OCI-LY1 (cell line): ENCODE measurements around the gene SIGLEC15.

Source experiments
- EZH2 ChIP-seq: fragments of 200-600 bp; sonication (generic), shearing (Covaris generic); IDR thresholded peaks from 2 replicates; pipeline ENCODE4 v1.8.0; 2017; ENCODE audit warnings: borderline replicate concordance, mixed run types, mild to moderate bottlenecking, antibody characterized with exemption, low read length, moderate library complexity, mixed read lengths
- TF ChIP-seq, protein P1 (sequence below): fragments of 200-600 bp; sonication (generic), shearing (Covaris generic); IDR thresholded peaks from 2 replicates; pipeline ENCODE4 v1.5.1; 2017; ENCODE audit warnings: mild to moderate bottlenecking, antibody characterized with exemption, low read length, moderate library complexity, mixed read lengths

- TF ChIP-seq EZH2, result no peak
- TF ChIP-seq, protein P1, sequence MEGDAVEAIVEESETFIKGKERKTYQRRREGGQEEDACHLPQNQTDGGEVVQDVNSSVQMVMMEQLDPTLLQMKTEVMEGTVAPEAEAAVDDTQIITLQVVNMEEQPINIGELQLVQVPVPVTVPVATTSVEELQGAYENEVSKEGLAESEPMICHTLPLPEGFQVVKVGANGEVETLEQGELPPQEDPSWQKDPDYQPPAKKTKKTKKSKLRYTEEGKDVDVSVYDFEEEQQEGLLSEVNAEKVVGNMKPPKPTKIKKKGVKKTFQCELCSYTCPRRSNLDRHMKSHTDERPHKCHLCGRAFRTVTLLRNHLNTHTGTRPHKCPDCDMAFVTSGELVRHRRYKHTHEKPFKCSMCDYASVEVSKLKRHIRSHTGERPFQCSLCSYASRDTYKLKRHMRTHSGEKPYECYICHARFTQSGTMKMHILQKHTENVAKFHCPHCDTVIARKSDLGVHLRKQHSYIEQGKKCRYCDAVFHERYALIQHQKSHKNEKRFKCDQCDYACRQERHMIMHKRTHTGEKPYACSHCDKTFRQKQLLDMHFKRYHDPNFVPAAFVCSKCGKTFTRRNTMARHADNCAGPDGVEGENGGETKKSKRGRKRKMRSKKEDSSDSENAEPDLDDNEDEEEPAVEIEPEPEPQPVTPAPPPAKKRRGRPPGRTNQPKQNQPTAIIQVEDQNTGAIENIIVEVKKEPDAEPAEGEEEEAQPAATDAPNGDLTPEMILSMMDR, result no peak
Measured at GRCh38 chr18:45889419-45890064, 64.1 kb downstream of the SIGLEC15 start.
